GM19025 (cell line): ENCODE data around the gene MEGF9.
"Not testable (repeated sequence)": the region's sequence is repeated elsewhere in the genome, so short reads cannot be mapped to it uniquely, and the experiment has no call there.

Source experiments
- ATAC-seq: cut with Tn5 transposase; IDR thresholded peaks from one replicate; pipeline ENCODE4 v1.9.1; 2021; ENCODE audit warnings: mild to moderate bottlenecking, low read depth, moderate library complexity; ENCODE audit not compliant: unreplicated experiment

Gene MEGF9

DNA sequence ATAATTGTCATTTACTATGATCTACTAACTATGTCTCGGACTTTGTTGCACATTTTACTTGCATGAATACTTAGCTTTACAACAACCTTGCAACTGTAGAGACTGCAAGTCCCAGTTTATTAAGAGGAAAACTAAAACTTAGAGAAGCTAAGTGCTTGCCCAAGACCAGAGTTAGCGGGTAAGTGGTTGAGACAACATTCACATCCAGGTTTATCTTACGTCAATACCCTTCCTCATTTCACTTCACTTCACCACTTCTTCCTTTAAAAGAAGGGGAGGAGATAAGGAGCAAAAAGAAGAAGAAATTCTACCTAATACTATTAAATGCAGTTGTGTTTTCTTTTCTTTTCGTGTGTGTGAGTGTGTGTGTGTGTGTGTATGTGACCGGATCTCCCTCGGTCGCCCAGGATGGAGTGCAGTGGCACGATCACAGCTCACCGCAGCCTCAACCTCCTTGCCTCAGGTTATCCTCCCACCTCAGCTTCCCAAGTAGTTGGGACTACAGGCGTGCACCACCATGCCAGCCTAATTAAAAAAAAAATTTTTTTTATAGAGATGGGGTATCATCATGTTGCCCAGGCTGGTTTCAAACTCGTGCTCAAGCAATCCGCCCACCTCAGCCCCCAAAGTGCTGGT is 37.4 kb downstream of the MEGF9 start:
- no peak for ATAC-seq

- ATAC-seq, result no peak
Measured at GRCh38 chr9:120668399-120668798, 45.9 kb downstream of the MEGF9 start.

DNA sequence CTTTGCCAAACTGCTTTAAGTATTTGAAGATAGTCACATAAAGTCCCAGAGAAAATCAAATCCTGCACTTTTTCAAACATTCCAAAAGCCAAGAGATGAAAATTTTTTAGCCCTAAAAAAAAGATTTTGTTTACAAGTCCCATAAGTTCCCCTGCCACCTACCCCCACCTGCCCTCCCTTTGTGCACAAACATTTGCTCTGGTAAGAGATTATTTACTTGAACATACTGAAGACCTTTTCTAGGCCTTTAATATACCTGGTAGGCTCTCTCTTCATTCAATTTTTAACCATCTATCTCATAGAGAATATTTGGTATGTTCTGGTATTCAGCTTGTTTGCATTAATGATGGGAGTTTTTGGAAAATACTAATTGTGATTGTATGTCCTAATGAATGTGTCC is 50.3 kb downstream of the MEGF9 start:
- ATAC-seq, result no peak

DNA sequence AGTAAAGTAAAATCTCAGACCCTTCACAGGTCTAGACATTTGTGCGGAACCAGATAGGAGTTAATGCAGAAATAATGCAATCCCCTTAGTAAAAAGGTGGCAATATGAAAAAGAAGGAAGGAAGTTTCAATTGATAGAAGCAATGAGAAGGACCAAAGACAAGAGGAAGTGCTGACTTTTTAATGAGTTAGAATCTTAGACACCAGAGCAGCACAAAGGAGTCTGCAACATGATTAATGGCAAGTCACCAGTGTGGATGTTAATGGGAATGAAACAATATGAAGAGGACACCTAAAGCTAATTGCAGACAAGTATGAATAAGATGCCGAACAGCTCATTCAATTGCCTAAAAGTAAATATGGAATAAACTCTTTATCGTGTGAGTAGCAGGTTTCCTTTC is 50.9 kb downstream of the MEGF9 start:
- no peak for ATAC-seq

- ATAC-seq, result no peak
Measured at GRCh38 chr9:120662513-120662912, 51.8 kb downstream of the MEGF9 start.

GRCh38 chr9:120659676-120660075 is 54.6 kb downstream of the MEGF9 start:
- no peak for ATAC-seq

DNA sequence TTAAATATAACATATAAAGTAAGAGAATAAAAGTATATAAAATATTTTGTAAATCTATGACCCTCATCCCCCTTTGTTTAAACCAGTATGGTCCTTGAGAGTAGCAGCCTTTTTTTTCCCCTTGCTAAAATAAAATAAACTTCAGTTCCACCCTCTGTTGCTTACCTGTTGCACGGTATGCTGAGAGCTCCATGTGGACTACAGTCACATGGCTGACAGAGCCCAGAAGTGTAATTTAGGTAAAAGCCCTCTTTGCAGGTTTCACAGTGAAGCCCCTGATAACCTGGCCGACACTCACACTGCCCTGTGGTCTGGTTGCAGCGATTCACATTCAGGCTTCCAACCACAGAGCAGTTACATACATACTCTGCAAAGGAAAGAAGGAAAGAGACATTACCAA is 55.1 kb downstream of the MEGF9 start:
- ATAC-seq, result no peak

- no peak for ATAC-seq
Measured at GRCh38 chr9:120655005-120655622, 59.2 kb downstream of the MEGF9 start.

GRCh38 chr9:120654272-120654671 is 60.0 kb downstream of the MEGF9 start:
- no peak for ATAC-seq

DNA sequence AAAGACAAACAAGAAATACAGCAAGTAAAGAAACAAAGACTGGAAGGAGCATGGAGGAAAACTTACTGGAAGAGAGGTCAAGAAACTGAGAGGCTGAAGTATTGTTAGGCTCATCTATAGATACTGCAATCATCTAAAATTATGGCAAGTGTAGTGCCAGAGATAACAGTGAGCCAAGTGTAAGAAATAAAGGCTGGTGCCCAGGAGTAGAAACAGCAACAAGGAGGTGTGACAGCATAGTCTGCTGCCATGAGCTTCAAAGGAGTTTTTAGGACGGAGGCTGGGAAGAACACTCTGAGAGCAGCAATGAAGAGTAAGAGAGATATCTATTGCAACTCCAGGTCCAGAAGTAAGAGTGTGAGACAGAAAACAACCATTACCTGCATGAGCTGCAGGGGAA is 60.5 kb downstream of the MEGF9 start:
- ATAC-seq, result no peak

- ATAC-seq, result no peak
Measured at GRCh38 chr9:120652934-120653333, 61.3 kb downstream of the MEGF9 start.

- ATAC-seq, result no peak
Measured at GRCh38 chr9:120650352-120650751, 63.9 kb downstream of the MEGF9 start.

DNA sequence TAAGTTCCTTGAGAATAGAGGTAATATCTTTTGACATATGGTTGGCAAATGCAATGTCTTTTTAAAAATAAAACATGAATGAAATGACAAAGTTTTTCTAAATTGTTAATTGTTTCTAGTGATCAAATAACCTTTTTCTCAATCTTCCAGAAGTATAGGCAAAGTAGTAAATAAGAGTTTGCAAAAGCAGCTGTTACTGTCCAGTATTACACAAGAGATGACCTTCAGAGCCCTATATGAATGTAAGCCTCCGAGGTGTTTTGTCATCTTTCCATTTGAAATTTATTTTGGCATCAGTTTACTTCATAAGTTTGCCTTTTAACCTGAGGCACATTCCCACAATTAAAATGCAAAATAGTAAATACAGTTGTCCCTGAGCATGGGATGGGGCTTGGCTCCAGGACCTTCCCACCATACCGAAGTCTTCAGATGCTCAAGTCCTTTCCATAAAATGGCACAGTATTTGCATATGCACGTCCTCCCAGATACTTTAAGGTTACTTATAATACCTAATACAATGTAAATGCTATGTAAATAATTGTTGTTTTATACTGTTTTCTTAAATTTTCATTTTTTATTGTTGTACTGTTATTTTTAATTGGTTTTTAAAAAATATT is 65.6 kb downstream of the MEGF9 start:
- ATAC-seq, result no peak

DNA sequence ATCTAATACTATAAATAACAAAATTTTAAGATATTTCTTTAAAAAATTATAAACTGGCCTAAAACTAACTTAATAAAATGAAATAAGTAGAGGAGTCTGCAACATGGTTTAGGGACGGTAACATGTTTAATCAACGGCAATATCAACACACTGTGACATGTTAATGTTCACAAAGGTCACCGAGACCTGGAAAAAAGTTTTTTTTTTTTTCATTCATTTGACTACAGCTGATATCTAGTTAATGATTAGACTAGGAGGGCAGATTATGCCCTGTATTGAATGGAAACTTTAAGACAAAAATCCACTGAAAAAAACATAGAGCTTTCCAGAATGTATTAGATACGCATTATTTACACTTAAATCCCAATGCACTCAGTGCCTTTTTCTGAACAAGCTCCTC is 67.3 kb downstream of the MEGF9 start:
- no peak for ATAC-seq

DNA sequence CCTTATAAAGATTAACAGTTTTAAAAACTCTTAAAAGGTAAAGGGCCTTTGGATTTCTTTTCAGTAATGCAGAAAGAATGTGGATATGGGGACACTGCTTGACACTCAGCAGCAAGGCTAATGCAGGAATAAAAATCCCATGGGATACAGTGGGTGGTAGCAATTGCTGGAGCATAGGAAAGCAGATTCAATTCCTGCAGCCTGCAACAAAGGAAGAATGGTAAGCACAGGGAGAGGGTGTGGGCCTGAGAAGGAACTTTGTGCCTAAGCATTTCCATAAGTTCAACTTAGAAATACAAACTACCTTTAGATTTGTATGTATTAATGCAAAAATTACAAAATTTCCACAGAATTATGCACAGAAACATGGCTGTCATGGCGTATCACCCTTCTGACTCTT is 68.5 kb downstream of the MEGF9 start:
- ATAC-seq, result no peak

DNA sequence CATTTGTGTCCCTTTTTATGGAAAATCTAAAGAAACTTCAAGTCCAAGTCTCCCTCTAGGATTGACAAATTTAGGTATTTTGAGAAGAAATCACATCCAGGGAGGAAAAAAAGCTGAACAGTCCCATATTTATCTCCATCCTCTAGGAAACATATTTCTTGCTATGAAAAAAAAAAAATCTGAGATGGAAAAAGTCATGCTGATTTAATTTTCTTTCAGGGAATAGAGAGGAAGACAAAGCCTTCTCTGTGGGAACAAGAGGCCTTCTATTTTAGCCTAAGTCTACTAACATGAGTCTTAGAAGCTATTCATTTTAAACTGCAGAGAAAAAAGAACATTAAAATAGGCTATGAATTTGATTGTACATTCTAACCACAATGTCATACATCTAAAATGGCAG is 71.2 kb downstream of the MEGF9 start:
- ATAC-seq, result no peak

GRCh38 chr9:120642129-120642770 is 72.0 kb downstream of the MEGF9 start:
- no peak for ATAC-seq

DNA sequence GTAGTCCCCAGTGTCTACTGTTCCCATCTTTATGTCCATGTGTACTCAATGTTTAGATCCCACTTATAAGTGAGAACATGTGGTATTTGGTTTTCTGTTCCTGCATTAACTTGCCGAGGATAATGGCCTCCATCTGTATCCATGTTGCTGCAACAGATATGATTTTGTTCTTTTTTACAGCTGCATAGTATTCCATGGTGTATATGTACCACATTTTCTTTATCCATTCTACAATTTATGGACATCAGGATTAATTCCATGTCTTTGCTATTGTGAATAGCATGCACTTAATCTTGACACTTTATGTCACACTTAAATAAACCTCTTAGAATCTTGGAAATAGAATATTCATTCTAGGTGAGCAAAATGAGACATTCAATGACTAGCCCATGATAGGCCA is 73.4 kb downstream of the MEGF9 start:
- ATAC-seq, result not testable (repeated sequence)

GRCh38 chr9:120640380-120640779 is 73.9 kb downstream of the MEGF9 start:
- ATAC-seq, result no peak

DNA sequence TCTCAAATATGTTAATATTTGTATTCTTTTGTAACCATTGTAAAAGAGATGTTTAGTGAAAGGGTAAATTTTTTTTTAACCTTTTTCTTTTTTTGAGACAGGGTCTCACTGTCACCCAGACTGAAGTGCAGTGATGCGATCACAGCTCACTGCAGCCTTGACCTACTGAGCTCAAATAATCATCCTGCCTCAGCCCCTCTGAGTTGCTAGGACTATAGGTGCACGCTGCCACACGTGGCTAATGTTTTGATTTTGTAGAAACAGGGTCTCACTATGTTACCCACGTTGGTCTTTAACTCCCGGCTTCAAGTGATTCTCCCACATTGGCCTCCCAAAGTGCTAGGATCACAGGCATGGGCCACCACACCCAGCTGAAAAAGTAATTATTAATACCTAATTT is 76.4 kb downstream of the MEGF9 start:
- no peak for ATAC-seq

DNA sequence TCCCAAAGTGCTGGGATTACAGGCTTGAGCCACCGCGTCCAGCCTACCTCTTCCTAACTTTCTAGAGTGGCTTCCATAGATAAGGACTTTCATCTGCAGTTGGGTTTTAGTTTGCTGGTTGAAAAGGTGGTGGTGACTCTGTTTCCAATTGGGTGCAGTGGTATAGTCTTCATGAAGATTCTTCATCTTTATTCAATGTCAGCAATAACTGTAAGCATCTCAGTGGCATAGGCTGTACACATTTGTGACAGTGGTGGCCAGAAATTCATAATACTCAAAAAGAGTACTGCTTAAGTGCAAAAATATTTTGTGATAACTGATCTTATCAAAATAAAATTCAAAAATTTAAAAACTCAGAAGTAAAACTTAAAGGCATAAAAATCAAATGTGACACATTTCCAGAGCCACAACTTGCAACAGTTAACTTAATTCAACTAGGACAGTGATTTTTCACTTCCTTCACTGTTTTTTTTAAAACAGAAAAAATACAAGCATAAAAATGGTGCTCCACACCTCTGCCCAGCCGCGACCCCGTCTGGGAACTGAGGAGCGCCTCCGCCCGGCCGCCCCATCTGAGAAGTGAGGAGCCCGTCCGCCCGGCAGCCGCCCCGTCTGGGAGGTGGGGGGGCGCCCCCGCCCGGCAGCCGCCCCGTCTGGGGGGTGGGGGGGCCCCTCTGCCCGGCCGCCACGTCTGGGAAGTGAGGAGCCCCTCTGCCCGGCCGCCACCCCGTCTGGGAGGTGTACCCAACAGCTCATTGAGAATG is 77.9 kb downstream of the MEGF9 start:
- no peak for ATAC-seq
